WTC11 (cell line): ENCODE results near the gene SLC36A4. TPM values are rescaled to one million over a fixed set of nuclear protein-coding genes. Genes with fewer than 3 reads are reported as not detected.

ENCODE experiments used
- ATF2 ChIP-seq: sonication (generic); formaldehyde crosslinking; IDR thresholded peaks from 2 replicates; pipeline ENCODE4 v1.8.1; 2022; ENCODE audit warnings: low read depth, missing genetic modification reagents, borderline replicate concordance
- CBFB ChIP-seq: sonication (generic); formaldehyde crosslinking; IDR thresholded peaks from 2 replicates; pipeline ENCODE4 v1.8.1; 2022; ENCODE audit warnings: mild to moderate bottlenecking, low read depth, missing genetic modification reagents
- E2F5 ChIP-seq: sonication (generic); formaldehyde crosslinking; IDR thresholded peaks from 2 replicates; pipeline ENCODE4 v1.8.1; 2022; ENCODE audit warnings: mild to moderate bottlenecking, moderate library complexity, missing genetic modification reagents
- ETV6 ChIP-seq: sonication (generic); formaldehyde crosslinking; IDR thresholded peaks from 2 replicates; pipeline ENCODE4 v1.8.1; 2022; ENCODE audit warnings: mild to moderate bottlenecking, missing genetic modification reagents
- FOXP1 ChIP-seq: sonication (generic); formaldehyde crosslinking; IDR thresholded peaks from 2 replicates; pipeline ENCODE4 v1.8.0; 2022; ENCODE audit warnings: missing genetic modification reagents, mild to moderate bottlenecking, moderate library complexity, borderline replicate concordance
- FOXP4 ChIP-seq: sonication (generic); formaldehyde crosslinking; IDR thresholded peaks from 2 replicates; pipeline ENCODE4 v1.8.0; 2022; ENCODE audit warnings: mild to moderate bottlenecking, missing genetic modification reagents
- GABPB1 ChIP-seq: sonication (generic); formaldehyde crosslinking; IDR thresholded peaks from 2 replicates; pipeline ENCODE4 v1.8.1; 2023; ENCODE audit warnings: mild to moderate bottlenecking, missing genetic modification reagents
- GTF2I ChIP-seq: fragments of 250-450 bp; sonication (Bioruptor Pico); conservative IDR thresholded peaks from 2 replicates; pipeline ENCODE4 v1.4.0; 2021; ENCODE audit warnings: mild to moderate bottlenecking
- NR2C2 ChIP-seq: sonication (generic); formaldehyde crosslinking; IDR thresholded peaks from 2 replicates; pipeline ENCODE4 v1.8.0; 2022; ENCODE audit warnings: mild to moderate bottlenecking, missing genetic modification reagents
- PRDM15 ChIP-seq: sonication (generic); formaldehyde crosslinking; IDR thresholded peaks from 2 replicates; pipeline ENCODE4 v1.8.0; 2022; ENCODE audit warnings: missing genetic modification reagents
- TEAD1 ChIP-seq: sonication (generic); formaldehyde crosslinking; IDR thresholded peaks from 2 replicates; pipeline ENCODE4 v1.8.0; 2022; ENCODE audit warnings: mild to moderate bottlenecking, missing genetic modification reagents
- ZNF138 ChIP-seq: sonication (generic); formaldehyde crosslinking; conservative IDR thresholded peaks from 2 replicates; pipeline ENCODE4 v1.8.1; 2022; ENCODE audit warnings: mild to moderate bottlenecking, moderate library complexity, missing genetic modification reagents
- ZNF396 ChIP-seq: fragments of 250-450 bp; sonication (Bioruptor Pico); IDR thresholded peaks from 2 replicates; pipeline ENCODE4 v1.8.0; 2021; ENCODE audit warnings: mild to moderate bottlenecking, moderate library complexity, borderline replicate concordance
- ZNF512 ChIP-seq: sonication (generic); formaldehyde crosslinking; IDR thresholded peaks from 2 replicates; pipeline ENCODE4 v1.8.1; 2022; ENCODE audit warnings: missing genetic modification reagents, borderline replicate concordance
- total RNA-seq: library from RNA; stranded (reverse); gene quantifications from 3 replicates; pipeline ENCODE4 v1.2.3, GENCODE V29; 2021
- TF ChIP-seq, protein P1 (sequence below): sonication (generic); formaldehyde crosslinking; IDR thresholded peaks from 2 replicates; pipeline ENCODE4 v1.8.0; 2022; ENCODE audit warnings: mild to moderate bottlenecking, missing genetic modification reagents
- TF ChIP-seq, protein P2 (sequence below): sonication (generic); formaldehyde crosslinking; IDR thresholded peaks from 2 replicates; pipeline ENCODE4 v1.8.0; 2022; ENCODE audit warnings: mild to moderate bottlenecking, missing genetic modification reagents
- TF ChIP-seq, protein P3 (sequence below): fragments of 250-450 bp; sonication (Bioruptor Pico); IDR thresholded peaks from 2 replicates; pipeline ENCODE4 v1.9.0; 2021; ENCODE audit warnings: mild to moderate bottlenecking, borderline replicate concordance

Gene SLC36A4
- total RNA-seq, 1 experiment from 2014 or later = 27.9 TPM

- TF ChIP-seq FOXP4 (CRISPR knock-in tag) = no peak
- TF ChIP-seq ZNF396 (CRISPR knock-in tag) = no peak
- no peak for TF ChIP-seq E2F5
- no peak for TF ChIP-seq CBFB (CRISPR knock-in tag)
- no peak for TF ChIP-seq TEAD1 (CRISPR knock-in tag)
- TF ChIP-seq ETV6 = no peak
- no peak for TF ChIP-seq ZNF138
- no peak for TF ChIP-seq ZNF512 (CRISPR knock-in tag)
- no peak for TF ChIP-seq NR2C2 (CRISPR knock-in tag)
- TF ChIP-seq, protein P1, sequence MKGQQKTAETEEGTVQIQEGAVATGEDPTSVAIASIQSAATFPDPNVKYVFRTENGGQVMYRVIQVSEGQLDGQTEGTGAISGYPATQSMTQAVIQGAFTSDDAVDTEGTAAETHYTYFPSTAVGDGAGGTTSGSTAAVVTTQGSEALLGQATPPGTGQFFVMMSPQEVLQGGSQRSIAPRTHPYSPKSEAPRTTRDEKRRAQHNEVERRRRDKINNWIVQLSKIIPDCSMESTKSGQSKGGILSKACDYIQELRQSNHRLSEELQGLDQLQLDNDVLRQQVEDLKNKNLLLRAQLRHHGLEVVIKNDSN = no peak
- TF ChIP-seq, protein P2, sequence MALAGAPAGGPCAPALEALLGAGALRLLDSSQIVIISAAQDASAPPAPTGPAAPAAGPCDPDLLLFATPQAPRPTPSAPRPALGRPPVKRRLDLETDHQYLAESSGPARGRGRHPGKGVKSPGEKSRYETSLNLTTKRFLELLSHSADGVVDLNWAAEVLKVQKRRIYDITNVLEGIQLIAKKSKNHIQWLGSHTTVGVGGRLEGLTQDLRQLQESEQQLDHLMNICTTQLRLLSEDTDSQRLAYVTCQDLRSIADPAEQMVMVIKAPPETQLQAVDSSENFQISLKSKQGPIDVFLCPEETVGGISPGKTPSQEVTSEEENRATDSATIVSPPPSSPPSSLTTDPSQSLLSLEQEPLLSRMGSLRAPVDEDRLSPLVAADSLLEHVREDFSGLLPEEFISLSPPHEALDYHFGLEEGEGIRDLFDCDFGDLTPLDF = no peak
- peak; percentile 73 for TF ChIP-seq PRDM15 (CRISPR knock-in tag)
- TF ChIP-seq, protein P3, sequence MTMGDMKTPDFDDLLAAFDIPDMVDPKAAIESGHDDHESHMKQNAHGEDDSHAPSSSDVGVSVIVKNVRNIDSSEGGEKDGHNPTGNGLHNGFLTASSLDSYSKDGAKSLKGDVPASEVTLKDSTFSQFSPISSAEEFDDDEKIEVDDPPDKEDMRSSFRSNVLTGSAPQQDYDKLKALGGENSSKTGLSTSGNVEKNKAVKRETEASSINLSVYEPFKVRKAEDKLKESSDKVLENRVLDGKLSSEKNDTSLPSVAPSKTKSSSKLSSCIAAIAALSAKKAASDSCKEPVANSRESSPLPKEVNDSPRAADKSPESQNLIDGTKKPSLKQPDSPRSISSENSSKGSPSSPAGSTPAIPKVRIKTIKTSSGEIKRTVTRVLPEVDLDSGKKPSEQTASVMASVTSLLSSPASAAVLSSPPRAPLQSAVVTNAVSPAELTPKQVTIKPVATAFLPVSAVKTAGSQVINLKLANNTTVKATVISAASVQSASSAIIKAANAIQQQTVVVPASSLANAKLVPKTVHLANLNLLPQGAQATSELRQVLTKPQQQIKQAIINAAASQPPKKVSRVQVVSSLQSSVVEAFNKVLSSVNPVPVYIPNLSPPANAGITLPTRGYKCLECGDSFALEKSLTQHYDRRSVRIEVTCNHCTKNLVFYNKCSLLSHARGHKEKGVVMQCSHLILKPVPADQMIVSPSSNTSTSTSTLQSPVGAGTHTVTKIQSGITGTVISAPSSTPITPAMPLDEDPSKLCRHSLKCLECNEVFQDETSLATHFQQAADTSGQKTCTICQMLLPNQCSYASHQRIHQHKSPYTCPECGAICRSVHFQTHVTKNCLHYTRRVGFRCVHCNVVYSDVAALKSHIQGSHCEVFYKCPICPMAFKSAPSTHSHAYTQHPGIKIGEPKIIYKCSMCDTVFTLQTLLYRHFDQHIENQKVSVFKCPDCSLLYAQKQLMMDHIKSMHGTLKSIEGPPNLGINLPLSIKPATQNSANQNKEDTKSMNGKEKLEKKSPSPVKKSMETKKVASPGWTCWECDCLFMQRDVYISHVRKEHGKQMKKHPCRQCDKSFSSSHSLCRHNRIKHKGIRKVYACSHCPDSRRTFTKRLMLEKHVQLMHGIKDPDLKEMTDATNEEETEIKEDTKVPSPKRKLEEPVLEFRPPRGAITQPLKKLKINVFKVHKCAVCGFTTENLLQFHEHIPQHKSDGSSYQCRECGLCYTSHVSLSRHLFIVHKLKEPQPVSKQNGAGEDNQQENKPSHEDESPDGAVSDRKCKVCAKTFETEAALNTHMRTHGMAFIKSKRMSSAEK (CRISPR knock-in tag) = peak; percentile 100
- no peak for TF ChIP-seq FOXP1
- no peak for TF ChIP-seq GTF2I (CRISPR knock-in tag)
- no peak for TF ChIP-seq ATF2 (CRISPR knock-in tag)
- TF ChIP-seq GABPB1 (CRISPR knock-in tag) = no peak
Measured at GRCh38 chr11:93116641-93117441, 81.0 kb downstream of the SLC36A4 start (continued).
